Breast epithelium (tissue), 4 donors: ENCODE results near the gene MIXL1. TPM values are rescaled to one million over a fixed set of nuclear protein-coding genes. Genes with fewer than 3 reads are reported as not detected.

Experiments
- DNase-seq, 2 donors: peaks; one replicate each; pipeline ENCODE4 v3.0.0-alpha.2; 2019; ENCODE audit warnings: low spot score in 2 of 2
- H3K27ac ChIP-seq, 2 donors: fragments of 200-600 bp; sonication (generic) in 1 of 2; one replicate each; pipeline ENCODE4 v1.5.1; 2016 to 2019; ENCODE audit warnings: mild to moderate bottlenecking in 1 of 2
- H3K27me3 ChIP-seq, 2 donors: fragments of 200-600 bp; sonication (generic) in 1 of 2; one replicate each; pipeline versions ENCODE4 v1.5.1 to v1.6.0; 2017 to 2019; ENCODE audit warnings: control low read depth in 1 of 2, mild to moderate bottlenecking in 1 of 2
- H3K36me3 ChIP-seq: fragments of 200-600 bp; one replicate; pipeline ENCODE4 v1.5.1; 2019
- H3K4me1 ChIP-seq, 2 donors: fragments of 200-600 bp; sonication (generic); one replicate each; pipeline ENCODE4 v1.5.1; 2016 to 2019; ENCODE audit warnings: control low read depth in 1 of 2
- H3K4me3 ChIP-seq, 3 donors: fragments of 200-600 bp; sonication (generic); 1 replicate in 2 of 3; 2 replicates in 1 of 3; pipeline ENCODE4 v1.5.1; 2016 to 2019; ENCODE audit warnings: mild to moderate bottlenecking in 3 of 3, moderate library complexity in 2 of 3
- H3K9me3 ChIP-seq, 2 donors: fragments of 200-600 bp; sonication (generic) in 1 of 2; one replicate each; pipeline ENCODE4 v1.5.1; 2016 to 2019; ENCODE audit warnings: control low read depth in 1 of 2
- CTCF ChIP-seq, 3 donors: fragments of 450-650 bp; IDR thresholded peaks; one replicate each; pipeline ENCODE4 v1.5.1; 2016 to 2017; ENCODE audit warnings: antibody characterized with exemption in 3 of 3, mild to moderate bottlenecking in 3 of 3, moderate library complexity in 3 of 3
- POLR2A ChIP-seq: fragments of 450-650 bp; IDR thresholded peaks from one replicate; pipeline ENCODE4 v1.6.1; 2016; ENCODE audit warnings: antibody characterized with exemption, mild to moderate bottlenecking, moderate library complexity
- POLR2AphosphoS5 ChIP-seq, 3 donors: sonication (generic); formaldehyde crosslinking; IDR thresholded peaks; one replicate each; pipeline ENCODE4 v1.6.1; 2017; ENCODE audit warnings: antibody characterized with exemption in 3 of 3
- intact Hi-C: fragments of 100-400 bp; cut with DNase I; formaldehyde crosslinking; loops from one replicate; pipeline ENCODE4 v1.15.1; 2023; ENCODE audit warnings: low total_unique reads
- total RNA-seq, 3 donors: library from RNA; depleted of rRNA; stranded (reverse); fragments of >200 nt; gene quantifications; one replicate each; pipeline ENCODE4 v1.1.0, GENCODE V29; 2016

The MIXL1 gene
- total RNA-seq, 3 donors from 2014 or later = not detected

- no peak overlapping the region for H3K27ac ChIP-seq
- DNase-seq = no peak
- H3K36me3 ChIP-seq = no peaks in the 10 kb centered on the region
- H3K27me3 ChIP-seq = no peaks in the 10 kb centered on the region
- intact Hi-C loops = no loop called here
- no peak overlapping the region for H3K4me3 ChIP-seq
- no peaks in the 10 kb centered on the region for H3K9me3 ChIP-seq
- TF ChIP-seq POLR2A (no peak), POLR2AphosphoS5 (IDR thresholded peaks at IDR 0.05) (no peak), CTCF (IDR thresholded peaks at IDR 0.05) (no peak)
- no peaks in the 10 kb centered on the region for H3K4me1 ChIP-seq
Measured at GRCh38 chr1:226215239-226215638, 8.2 kb upstream of the MIXL1 start.

- H3K27ac ChIP-seq = no peak overlapping the region
- intact Hi-C loops = no loop called here
- TF ChIP-seq CTCF (IDR thresholded peaks at IDR 0.05) (no peak), POLR2AphosphoS5 (IDR thresholded peaks at IDR 0.05) (no peak), POLR2A (no peak)
- H3K4me3 ChIP-seq = no peak overlapping the region
- H3K9me3 ChIP-seq = no peaks in the 10 kb centered on the region
- no peaks in the 10 kb centered on the region for H3K4me1 ChIP-seq
- H3K36me3 ChIP-seq = no peaks in the 10 kb centered on the region
- no peak for DNase-seq
- H3K27me3 ChIP-seq = no peaks in the 10 kb centered on the region
Measured at GRCh38 chr1:226216056-226216455, 7.4 kb upstream of the MIXL1 start.

- intact Hi-C loops = no loop called here
- H3K27ac ChIP-seq = no peak overlapping the region
- H3K4me3 ChIP-seq = no peak overlapping the region
- H3K36me3 ChIP-seq = no peaks in the 10 kb centered on the region
- no peak for TF ChIP-seq CTCF (IDR thresholded peaks at IDR 0.05)
- TF ChIP-seq POLR2A = no peak
- no peak for TF ChIP-seq POLR2AphosphoS5 (IDR thresholded peaks at IDR 0.05)
- no peaks in the 10 kb centered on the region for H3K27me3 ChIP-seq
- no peaks in the 10 kb centered on the region for H3K4me1 ChIP-seq
- H3K9me3 ChIP-seq = no peaks in the 10 kb centered on the region
- DNase-seq = no peak
Measured at GRCh38 chr1:226217273-226217672, 6.2 kb upstream of the MIXL1 start.

GRCh38 chr1:226220473-226221189, 2.8 kb upstream of the MIXL1 start:
- Histone ChIP-seq H3K4me1 (no peaks in the 10 kb centered on the region), H3K9me3 (no peaks in the 10 kb centered on the region), H3K27me3 (peaks cover 2 to 5% of the 10 kb centered on the region in 2 donors), H3K36me3 (no peaks in the 10 kb centered on the region), H3K4me3 (no peak overlapping the region), H3K27ac (no peak overlapping the region)
- TF ChIP-seq CTCF (IDR thresholded peaks at IDR 0.05) = no peak
- TF ChIP-seq POLR2AphosphoS5 (IDR thresholded peaks at IDR 0.05) = no peak
- TF ChIP-seq POLR2A = no peak
- intact Hi-C loops = no loop called here
- no peak for DNase-seq

GRCh38 chr1:226222686-226223085, 778 bp upstream of the MIXL1 start:
- intact Hi-C loops = no loop called here

More at GRCh38 chr1:226222686-226223085, 778 bp upstream of the MIXL1 start:
- DNase-seq = no peak
- no peaks in the 10 kb centered on the region for H3K36me3 ChIP-seq
- no peaks in the 10 kb centered on the region for H3K9me3 ChIP-seq
- H3K4me3 ChIP-seq = no peak overlapping the region
- H3K4me1 ChIP-seq = no peaks in the 10 kb centered on the region
- H3K27ac ChIP-seq = no peak overlapping the region
- peaks cover 2 to 5% of the 10 kb centered on the region in 2 donors for H3K27me3 ChIP-seq
- TF ChIP-seq POLR2A (no peak), CTCF (IDR thresholded peaks at IDR 0.05) (no peak), POLR2AphosphoS5 (IDR thresholded peaks at IDR 0.05) (no peak)
